Psoas muscle (tissue), 8 donors: ENCODE results near the gene KIF23. TPM values are rescaled to one million over a fixed set of nuclear protein-coding genes. Genes with fewer than 3 reads are reported as not detected.

Experiments used
- ATAC-seq, 4 donors: fragments of 200-7000 bp; cut with Tn5 transposase; one replicate each; pipeline ENCODE4 v1.9.1; 2020; ENCODE audit warnings: moderate library complexity in 3 of 4, mild to moderate bottlenecking in 2 of 4
- DNase-seq, 2 donors: peaks; one replicate each; pipeline ENCODE4 v3.0.0-alpha.2; 2020
- H3K27ac ChIP-seq: fragments of 200-600 bp; one replicate; pipeline ENCODE4 v1.8.0; 2022
- H3K27me3 ChIP-seq, 3 donors: fragments of 200-600 bp in 1 of 3; one replicate each; pipeline versions ENCODE4 v1.6.1 to v1.8.0; 2013 to 2022; ENCODE audit warnings: low read length in 2 of 3, mild to moderate bottlenecking in 2 of 3, moderate library complexity in 1 of 3; ENCODE audit not compliant: insufficient read depth in 3 of 3
- H3K36me3 ChIP-seq, 2 donors: fragments of 200-600 bp in 1 of 2; one replicate each; pipeline versions ENCODE4 v1.6.1 to v1.8.0; 2013 to 2022; ENCODE audit warnings: low read depth in 1 of 2, mild to moderate bottlenecking in 1 of 2, moderate library complexity in 1 of 2; ENCODE audit not compliant: insufficient read depth in 1 of 2
- H3K4me1 ChIP-seq: fragments of 200-600 bp; one replicate; pipeline ENCODE4 v1.8.0; 2022
- H3K4me3 ChIP-seq: fragments of 200-600 bp; one replicate; pipeline ENCODE4 v1.8.0; 2022; ENCODE audit warnings: mild to moderate bottlenecking
- H3K9me3 ChIP-seq: fragments of 200-600 bp; one replicate; pipeline ENCODE4 v1.8.0; 2022
- WGBS, 3 donors: extraction: QIAGEN DNeasy Blood & Tissue Kit; methylation state at CpG; one replicate each; pipeline versions ENCODE4 v1.1.6 to v1.1.7; 2013; 5-methylcytosine and 5-hydroxymethylcytosine counted together
- intact Hi-C, 2 donors: fragments of 100-400 bp; cut with DNase I; formaldehyde crosslinking; loops; one replicate each; pipeline versions ENCODE4 v1.11.0 to v1.14.2; 2022
- polyA plus RNA-seq, 3 donors: library from polyadenylated mRNA; stranded (reverse); fragments of 200-250 nt; gene quantifications; one replicate each; pipeline ENCODE4 v1.2.3, GENCODE V29; 2013
- total RNA-seq, 4 donors: library from RNA; stranded (reverse); fragmentation: NEBNext Ultra II Directional in 2 of 4; extraction: Animal tissue kit (Norgen Biotek cat#: 25700) in 2 of 4; gene quantifications; one replicate each; pipeline versions ENCODE4 v1.2.1 to v1.2.4, GENCODE V29; 2021 to 2023
- TF ChIP-seq, protein P1 (sequence below): fragments of 200-600 bp; IDR thresholded peaks from one replicate; pipeline ENCODE4 v1.8.0; 2022; ENCODE audit warnings: antibody characterized with exemption
- donor health status: healthy with polysubstance abuse.
- donor health status: DM: no; HTN: no; CAD: no; lungs with moderate emphysema.
- donor health status: Bipolar disorder and iron deficiency.
- donor health status: healthy.
- donor health status: DM: yes; HTN: yes; CAD: no.
- donor health status: DM: no; HTN: no; CAD: no.
- donor health status: DM: no; HTN: no; CAD: no.
- donor health status: DM: yes; HTN: yes; CAD: no.

KIF23 gene
- total and polyA plus RNA-seq, 7 donors: 0.04 to 0.69 (median 0.41) TPM; not detected in 1

DNA sequence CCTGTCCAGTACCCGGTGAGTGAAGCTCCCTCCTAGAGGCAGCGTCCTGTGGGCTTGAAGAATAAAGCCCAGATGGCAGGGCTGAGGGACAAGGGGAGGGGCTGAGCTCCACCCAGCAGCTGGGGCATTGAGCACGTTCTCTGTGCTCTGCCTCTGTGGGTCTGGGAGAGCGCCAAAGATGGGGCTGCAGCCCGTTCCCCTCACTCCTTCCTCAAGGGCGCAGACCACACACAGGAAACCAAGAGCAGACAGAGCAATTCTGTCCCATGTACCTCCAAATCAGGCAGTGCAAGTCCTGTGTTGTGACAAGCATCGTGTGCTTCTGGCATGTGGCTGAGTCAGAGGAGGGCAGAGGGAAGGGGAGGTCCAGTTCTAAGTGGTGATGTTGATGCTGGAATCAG lies 15.7 kb upstream of the KIF23 start:
- TF ChIP-seq, protein P1, sequence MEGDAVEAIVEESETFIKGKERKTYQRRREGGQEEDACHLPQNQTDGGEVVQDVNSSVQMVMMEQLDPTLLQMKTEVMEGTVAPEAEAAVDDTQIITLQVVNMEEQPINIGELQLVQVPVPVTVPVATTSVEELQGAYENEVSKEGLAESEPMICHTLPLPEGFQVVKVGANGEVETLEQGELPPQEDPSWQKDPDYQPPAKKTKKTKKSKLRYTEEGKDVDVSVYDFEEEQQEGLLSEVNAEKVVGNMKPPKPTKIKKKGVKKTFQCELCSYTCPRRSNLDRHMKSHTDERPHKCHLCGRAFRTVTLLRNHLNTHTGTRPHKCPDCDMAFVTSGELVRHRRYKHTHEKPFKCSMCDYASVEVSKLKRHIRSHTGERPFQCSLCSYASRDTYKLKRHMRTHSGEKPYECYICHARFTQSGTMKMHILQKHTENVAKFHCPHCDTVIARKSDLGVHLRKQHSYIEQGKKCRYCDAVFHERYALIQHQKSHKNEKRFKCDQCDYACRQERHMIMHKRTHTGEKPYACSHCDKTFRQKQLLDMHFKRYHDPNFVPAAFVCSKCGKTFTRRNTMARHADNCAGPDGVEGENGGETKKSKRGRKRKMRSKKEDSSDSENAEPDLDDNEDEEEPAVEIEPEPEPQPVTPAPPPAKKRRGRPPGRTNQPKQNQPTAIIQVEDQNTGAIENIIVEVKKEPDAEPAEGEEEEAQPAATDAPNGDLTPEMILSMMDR: no peak
- ATAC-seq: no peak
- H3K36me3 ChIP-seq: no peaks in the 10 kb centered on the region
- WGBS, 3 donors: 52 to 61% (median 53%) methylated on average over 7 of the region's 7 CpGs
- H3K27ac ChIP-seq: no peak overlapping the region
- no peak for DNase-seq
- H3K27me3 ChIP-seq: no peaks in the 10 kb centered on the region
- intact Hi-C loops: no loop called here
- no peak overlapping the region for H3K4me3 ChIP-seq
- H3K9me3 ChIP-seq: no peaks in the 10 kb centered on the region
- peaks cover 7% of the 10 kb centered on the region for H3K4me1 ChIP-seq

DNA sequence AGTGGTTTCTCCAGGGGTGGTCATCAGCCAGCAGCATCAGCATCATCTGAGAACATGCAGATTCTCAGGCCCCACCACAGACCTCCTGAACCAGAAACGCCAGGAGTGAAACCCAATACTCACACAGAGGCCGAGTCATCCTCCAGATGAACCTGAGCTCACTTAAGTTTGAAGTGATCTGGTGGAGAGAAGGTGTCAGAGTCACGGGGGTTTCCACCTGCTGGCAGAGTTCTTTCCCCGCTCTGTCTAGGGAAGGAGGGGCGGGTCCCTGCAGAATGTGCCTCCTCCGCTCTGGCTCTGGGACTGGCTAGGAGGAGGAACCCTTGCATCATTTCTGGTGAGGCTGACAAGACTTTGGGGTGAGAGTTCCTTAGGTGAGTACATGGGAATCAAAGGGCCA lies 13.3 kb upstream of the KIF23 start:
- DNase-seq: no peak
- TF ChIP-seq, protein P1: no peak
- no peaks in the 10 kb centered on the region for H3K36me3 ChIP-seq

DNA sequence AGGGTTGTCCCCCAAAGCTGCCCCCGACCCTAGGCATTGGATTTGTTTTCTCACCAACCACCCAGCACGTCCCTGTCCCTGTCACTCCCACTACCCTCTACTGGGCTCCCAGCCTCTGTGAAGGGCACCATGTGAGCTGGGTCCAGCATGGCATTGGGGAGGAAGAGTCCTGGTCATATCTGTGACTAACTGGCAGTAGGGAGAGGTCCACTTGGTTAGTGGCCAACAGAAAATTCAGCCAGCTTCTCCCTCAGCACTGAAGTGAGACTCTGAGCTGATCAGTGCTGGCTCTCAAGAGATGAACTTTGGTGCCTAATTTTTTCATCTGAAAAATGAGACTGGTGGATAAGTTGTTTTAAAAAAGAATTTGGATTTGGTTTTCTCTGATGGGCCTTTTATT lies 11.3 kb upstream of the KIF23 start:
- H3K4me1 ChIP-seq: no peaks in the 10 kb centered on the region
- no peaks in the 10 kb centered on the region for H3K9me3 ChIP-seq
- WGBS, 3 donors: 78 to 95% (median 94%) methylated on average over 2 of the region's 2 CpGs
- no peak for ATAC-seq
- no peak for DNase-seq
- H3K27me3 ChIP-seq: no peaks in the 10 kb centered on the region
- H3K27ac ChIP-seq: no peak overlapping the region
- no peaks in the 10 kb centered on the region for H3K36me3 ChIP-seq
- no peak overlapping the region for H3K4me3 ChIP-seq
- intact Hi-C loops: no loop called here
- TF ChIP-seq, protein P1: no peak

More for the DNA sequence above, 13.3 kb upstream of the KIF23 start:
- no peak overlapping the region for H3K4me3 ChIP-seq
- WGBS, 3 donors: 72 to 80% (median 78%) methylated on average over 6 of the region's 6 CpGs
- no peaks in the 10 kb centered on the region for H3K9me3 ChIP-seq
- intact Hi-C loops: no loop called here
- H3K4me1 ChIP-seq: no peaks in the 10 kb centered on the region
- ATAC-seq: no peak
- H3K27ac ChIP-seq: no peak overlapping the region
- no peaks in the 10 kb centered on the region for H3K27me3 ChIP-seq

DNA sequence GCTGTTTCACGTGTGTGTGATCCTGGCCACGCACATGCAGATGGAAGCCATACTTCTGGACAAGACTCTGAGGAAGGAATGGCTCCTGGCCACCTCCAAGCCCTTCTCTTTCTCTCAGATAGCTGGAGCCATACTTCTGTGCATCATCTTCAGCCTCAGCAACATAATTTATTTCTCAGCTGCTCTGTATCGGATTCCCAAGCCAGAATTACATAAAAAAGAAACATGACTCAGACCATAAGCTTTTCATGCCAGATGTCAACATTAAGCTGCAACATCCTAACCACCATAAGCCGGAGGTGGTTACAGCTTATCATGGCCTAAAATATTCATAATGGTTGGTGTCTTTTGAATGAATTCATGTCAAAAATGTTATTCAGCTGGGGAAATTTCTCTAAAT lies 10.6 kb upstream of the KIF23 start:
- Histone ChIP-seq H3K4me1 (no peaks in the 10 kb centered on the region), H3K9me3 (no peaks in the 10 kb centered on the region), H3K36me3 (no peaks in the 10 kb centered on the region), H3K4me3 (no peak overlapping the region), H3K27ac (no peak overlapping the region), H3K27me3 (no peaks in the 10 kb centered on the region)
- DNase-seq (no peak), ATAC-seq (peak; percentile 54 to 83 (median 78))
- intact Hi-C loops: no loop called here
- WGBS, 3 donors: 37 to 46% (median 37%) methylated on average over 4 of the region's 4 CpGs
- TF ChIP-seq, protein P1: no peak

DNA sequence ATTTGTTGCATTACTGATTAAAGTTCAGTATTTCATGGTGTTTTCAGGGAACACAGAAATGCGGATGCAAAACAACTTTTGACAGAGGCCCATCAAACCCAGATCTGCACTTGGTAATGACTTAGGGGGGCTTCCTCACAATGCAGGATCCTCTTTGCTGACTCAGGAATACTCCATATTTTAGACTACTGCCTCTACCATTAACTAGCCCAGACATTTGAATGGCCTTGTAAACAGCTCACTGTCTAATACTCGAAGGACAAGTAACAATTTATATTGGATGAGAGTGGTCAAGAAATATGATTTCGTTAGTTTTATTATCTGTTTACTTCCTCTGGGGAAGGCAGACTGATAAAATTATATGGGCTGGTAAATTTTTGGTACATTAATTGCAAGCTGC lies 9.0 kb upstream of the KIF23 start:
- no peaks in the 10 kb centered on the region for H3K4me1 ChIP-seq
- ATAC-seq (no peak), DNase-seq (no peak)
- H3K4me3 ChIP-seq: no peak overlapping the region
- intact Hi-C loops: no loop called here
- no peaks in the 10 kb centered on the region for H3K36me3 ChIP-seq
- TF ChIP-seq, protein P1: no peak
- H3K27me3 ChIP-seq: no peaks in the 10 kb centered on the region
- H3K9me3 ChIP-seq: no peaks in the 10 kb centered on the region
- 61 to 63% (median 63%) methylated on average over 3 of the region's 3 CpGs for WGBS, 3 donors
- no peak overlapping the region for H3K27ac ChIP-seq
